Liver (tissue), 9 donors: ENCODE data around the gene PIP5K1C. TPM values are rescaled to one million over a fixed set of nuclear protein-coding genes. Genes with fewer than 3 reads are reported as not detected.

ENCODE experiments used
- DNase-seq: peaks from one replicate; pipeline ENCODE4 v3.0.0-alpha.2; 2017; ENCODE audit warnings: low spot score
- H3K27ac ChIP-seq, 2 donors: one replicate each; pipeline ENCODE4 v1.7.0; 2013; ENCODE audit warnings: inconsistent platforms in 2 of 2, low read length in 2 of 2, control low read depth in 1 of 2, low read depth in 1 of 2, mild to moderate bottlenecking in 1 of 2
- H3K27me3 ChIP-seq, 4 donors: one replicate each; pipeline versions ENCODE4 v1.6.1 to v1.7.0; 2013; ENCODE audit warnings: low read length in 3 of 4, inconsistent platforms in 1 of 4, mild to moderate bottlenecking in 1 of 4, moderate library complexity in 1 of 4; ENCODE audit not compliant: control insufficient read depth in 4 of 4, insufficient read depth in 4 of 4
- H3K36me3 ChIP-seq, 4 donors: one replicate each; pipeline versions ENCODE4 v1.6.1 to v1.7.0; 2013; ENCODE audit warnings: low read length in 3 of 4, mild to moderate bottlenecking in 3 of 4, low read depth in 1 of 4, moderate library complexity in 1 of 4; ENCODE audit not compliant: control insufficient read depth in 4 of 4, insufficient read depth in 3 of 4
- H3K4me1 ChIP-seq, 4 donors: one replicate each; pipeline versions ENCODE4 v1.6.1 to v1.7.0; 2013; ENCODE audit warnings: low read length in 3 of 4, mild to moderate bottlenecking in 3 of 4, moderate library complexity in 1 of 4; ENCODE audit not compliant: control insufficient read depth in 4 of 4, insufficient read depth in 4 of 4
- H3K4me3 ChIP-seq, 3 donors: one replicate each; pipeline versions ENCODE4 v1.6.1 to v1.7.0; 2013; ENCODE audit warnings: low read length in 3 of 3, control low read depth in 1 of 3, low read depth in 1 of 3, mild to moderate bottlenecking in 1 of 3
- H3K9ac ChIP-seq, 2 donors: one replicate each; pipeline ENCODE4 v1.7.0; 2013; ENCODE audit warnings: low read length in 2 of 2, mild to moderate bottlenecking in 2 of 2, moderate library complexity in 2 of 2, control low read depth in 1 of 2, low read depth in 1 of 2
- H3K9me3 ChIP-seq, 4 donors: one replicate each; pipeline versions ENCODE4 v1.6.1 to v1.7.0; 2013; ENCODE audit warnings: low read length in 3 of 4; ENCODE audit not compliant: control insufficient read depth in 4 of 4
- EGR1 ChIP-seq, 2 donors: IDR thresholded peaks; 2 replicates each; pipeline ENCODE4 v1.6.1; 2016 to 2018; ENCODE audit warnings: antibody characterized with exemption in 2 of 2, low read depth in 2 of 2
- FOXA1 ChIP-seq: IDR thresholded peaks from 2 replicates; pipeline ENCODE4 v1.6.1; 2016; ENCODE audit warnings: antibody characterized with exemption
- FOXA2 ChIP-seq: IDR thresholded peaks from 2 replicates; pipeline ENCODE4 v1.6.1; 2016; ENCODE audit warnings: antibody characterized with exemption
- GABPA ChIP-seq, 2 donors: IDR thresholded peaks in 1 of 2; conservative IDR thresholded peaks in 1 of 2; 2 replicates each; pipeline ENCODE4 v1.6.1; 2016; ENCODE audit warnings: antibody characterized with exemption in 2 of 2, mild to moderate bottlenecking in 1 of 2, moderate library complexity in 1 of 2
- HNF4A ChIP-seq, 2 donors: conservative IDR thresholded peaks; 2 replicates each; pipeline ENCODE4 v1.6.1; 2016; ENCODE audit warnings: antibody characterized with exemption in 2 of 2, mild to moderate bottlenecking in 2 of 2
- HNF4G ChIP-seq: IDR thresholded peaks from 2 replicates; pipeline ENCODE4 v1.6.1; 2016; ENCODE audit warnings: antibody characterized with exemption
- JUND ChIP-seq, 2 donors: IDR thresholded peaks; 2 replicates each; pipeline ENCODE4 v1.6.1; 2016; ENCODE audit warnings: antibody characterized with exemption in 2 of 2
- NR2F2 ChIP-seq: IDR thresholded peaks from 2 replicates; pipeline ENCODE4 v1.6.1; 2016; ENCODE audit warnings: antibody characterized with exemption
- RAD21 ChIP-seq, 2 donors: IDR thresholded peaks; 2 replicates each; pipeline ENCODE4 v1.6.1; 2016; ENCODE audit warnings: antibody characterized with exemption in 2 of 2, mild to moderate bottlenecking in 2 of 2
- REST ChIP-seq: IDR thresholded peaks from 2 replicates; pipeline ENCODE4 v1.6.1; 2016; ENCODE audit warnings: antibody characterized with exemption, mild to moderate bottlenecking
- RXRA ChIP-seq, 2 donors: IDR thresholded peaks; 2 replicates each; pipeline ENCODE4 v1.6.1; 2017 to 2018; ENCODE audit warnings: antibody characterized with exemption in 2 of 2, mild to moderate bottlenecking in 1 of 2
- SP1 ChIP-seq: IDR thresholded peaks from 2 replicates; pipeline ENCODE4 v1.6.1; 2018; ENCODE audit warnings: antibody characterized with exemption, mild to moderate bottlenecking
- YY1 ChIP-seq: IDR thresholded peaks from 2 replicates; pipeline ENCODE4 v1.6.1; 2016; ENCODE audit warnings: antibody characterized with exemption, mild to moderate bottlenecking
- WGBS: extraction: QIAGEN DNeasy Blood & Tissue Kit; methylation state at CpG from one replicate; pipeline ENCODE4 v1.1.7; 2013; 5-methylcytosine and 5-hydroxymethylcytosine counted together
- polyA plus RNA-seq, 2 donors: library from polyadenylated mRNA; stranded (reverse) in 1 of 2; unstranded in 1 of 2; fragments of 200-250 nt in 1 of 2; fragments of >200 nt in 1 of 2; fragmentation: Nextera tagmentation in 1 of 2; extraction: Ambion mirVana in 1 of 2; gene quantifications; one replicate each; pipeline versions ENCODE4 v1.2.1 to v1.2.3, GENCODE V29; 2013 to 2015
- total RNA-seq, 2 donors: library from RNA; depleted of rRNA; stranded (reverse); fragments of >200 nt; gene quantifications; one replicate each; pipeline ENCODE4 v1.2.3, GENCODE V29; 2014
- TF ChIP-seq, protein P1 (sequence below): IDR thresholded peaks from 2 replicates; pipeline ENCODE4 v1.6.1; 2016; ENCODE audit warnings: antibody characterized with exemption
- TF ChIP-seq, protein P2 (sequence below): fragments of 150-350 bp; IDR thresholded peaks from 2 replicates; pipeline ENCODE4 v1.5.1; 2017; ENCODE audit warnings: improper control_type of control experiment, low read depth, low read length; ENCODE audit not compliant: missing input control
- TF ChIP-seq, protein P3 (sequence below): IDR thresholded peaks from 2 replicates; pipeline ENCODE4 v1.6.1; 2016; ENCODE audit warnings: antibody characterized with exemption
- TF ChIP-seq, protein P4 (sequence below): IDR thresholded peaks from 2 replicates; pipeline ENCODE4 v1.6.1; 2016; ENCODE audit warnings: antibody characterized with exemption
- donor health status: healthy.
- donor health status: healthy.
- donor health status: healthy.
- donor health status: healthy.
- donor health status: healthy.

PIP5K1C gene
- total and polyA plus RNA-seq, 4 donors, result 1.8 to 7.4 (median 6.0) TPM

- Histone ChIP-seq H3K9ac (no peak overlapping the region), H3K36me3 (peaks cover 4 to 18% (median 7%) of the 10 kb centered on the region in 4 donors), H3K27ac (peak overlapping the region; percentile 64 to 73), H3K4me1 (peaks cover 0 to 8% (median 4%) of the 10 kb centered on the region in 4 donors), H3K9me3 (no peaks in the 10 kb centered on the region), H3K27me3 (no peaks in the 10 kb centered on the region), H3K4me3 (no peak overlapping the region)
- TF ChIP-seq FOXA2 (no peak), NR2F2 (no peak), HNF4G (no peak), RAD21 (IDR thresholded peaks at IDR 0.05) (no peak), EGR1 (IDR thresholded peaks at IDR 0.05; ENCODE audit: low read depth in 2 of 2) (no peak), SP1 (no peak), YY1 (no peak), HNF4A (conservative IDR thresholded peaks at IDR 0.05) (no peak), RXRA (IDR thresholded peaks at IDR 0.05) (no peak), FOXA1 (no peak), JUND (IDR thresholded peaks at IDR 0.05) (no peak), GABPA (IDR thresholded peaks at IDR 0.05 in 1 of 2, conservative IDR thresholded peaks at IDR 0.05 in 1 of 2) (no peak), REST (no peak)
- TF ChIP-seq, protein P1, sequence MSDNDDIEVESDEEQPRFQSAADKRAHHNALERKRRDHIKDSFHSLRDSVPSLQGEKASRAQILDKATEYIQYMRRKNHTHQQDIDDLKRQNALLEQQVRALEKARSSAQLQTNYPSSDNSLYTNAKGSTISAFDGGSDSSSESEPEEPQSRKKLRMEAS, result no peak
- TF ChIP-seq, protein P2, sequence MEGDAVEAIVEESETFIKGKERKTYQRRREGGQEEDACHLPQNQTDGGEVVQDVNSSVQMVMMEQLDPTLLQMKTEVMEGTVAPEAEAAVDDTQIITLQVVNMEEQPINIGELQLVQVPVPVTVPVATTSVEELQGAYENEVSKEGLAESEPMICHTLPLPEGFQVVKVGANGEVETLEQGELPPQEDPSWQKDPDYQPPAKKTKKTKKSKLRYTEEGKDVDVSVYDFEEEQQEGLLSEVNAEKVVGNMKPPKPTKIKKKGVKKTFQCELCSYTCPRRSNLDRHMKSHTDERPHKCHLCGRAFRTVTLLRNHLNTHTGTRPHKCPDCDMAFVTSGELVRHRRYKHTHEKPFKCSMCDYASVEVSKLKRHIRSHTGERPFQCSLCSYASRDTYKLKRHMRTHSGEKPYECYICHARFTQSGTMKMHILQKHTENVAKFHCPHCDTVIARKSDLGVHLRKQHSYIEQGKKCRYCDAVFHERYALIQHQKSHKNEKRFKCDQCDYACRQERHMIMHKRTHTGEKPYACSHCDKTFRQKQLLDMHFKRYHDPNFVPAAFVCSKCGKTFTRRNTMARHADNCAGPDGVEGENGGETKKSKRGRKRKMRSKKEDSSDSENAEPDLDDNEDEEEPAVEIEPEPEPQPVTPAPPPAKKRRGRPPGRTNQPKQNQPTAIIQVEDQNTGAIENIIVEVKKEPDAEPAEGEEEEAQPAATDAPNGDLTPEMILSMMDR, result no peak
- TF ChIP-seq, protein P3, sequence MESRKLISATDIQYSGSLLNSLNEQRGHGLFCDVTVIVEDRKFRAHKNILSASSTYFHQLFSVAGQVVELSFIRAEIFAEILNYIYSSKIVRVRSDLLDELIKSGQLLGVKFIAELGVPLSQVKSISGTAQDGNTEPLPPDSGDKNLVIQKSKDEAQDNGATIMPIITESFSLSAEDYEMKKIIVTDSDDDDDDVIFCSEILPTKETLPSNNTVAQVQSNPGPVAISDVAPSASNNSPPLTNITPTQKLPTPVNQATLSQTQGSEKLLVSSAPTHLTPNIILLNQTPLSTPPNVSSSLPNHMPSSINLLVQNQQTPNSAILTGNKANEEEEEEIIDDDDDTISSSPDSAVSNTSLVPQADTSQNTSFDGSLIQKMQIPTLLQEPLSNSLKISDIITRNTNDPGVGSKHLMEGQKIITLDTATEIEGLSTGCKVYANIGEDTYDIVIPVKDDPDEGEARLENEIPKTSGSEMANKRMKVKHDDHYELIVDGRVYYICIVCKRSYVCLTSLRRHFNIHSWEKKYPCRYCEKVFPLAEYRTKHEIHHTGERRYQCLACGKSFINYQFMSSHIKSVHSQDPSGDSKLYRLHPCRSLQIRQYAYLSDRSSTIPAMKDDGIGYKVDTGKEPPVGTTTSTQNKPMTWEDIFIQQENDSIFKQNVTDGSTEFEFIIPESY, result no peak
- TF ChIP-seq, protein P4, sequence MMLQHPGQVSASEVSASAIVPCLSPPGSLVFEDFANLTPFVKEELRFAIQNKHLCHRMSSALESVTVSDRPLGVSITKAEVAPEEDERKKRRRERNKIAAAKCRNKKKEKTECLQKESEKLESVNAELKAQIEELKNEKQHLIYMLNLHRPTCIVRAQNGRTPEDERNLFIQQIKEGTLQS, result no peak
- DNase-seq, result no peak
- WGBS, result 62% methylated on average over 21 of the region's 21 CpGs
These were observed 91.4 kb downstream of the PIP5K1C start for GRCh38 chr19:3608750-3609322.
